Cardiac muscle cell (in vitro differentiated cells and primary cell): ENCODE data around the gene GSTCD. TPM values are rescaled to one million over a fixed set of nuclear protein-coding genes. Genes with fewer than 3 reads are reported as not detected.
"Not testable (repeated sequence)": the region's sequence is repeated elsewhere in the genome, so short reads cannot be mapped to it uniquely, and the experiment has no call there.

ENCODE experiments used
- DNase-seq, 2 donors: peaks; one replicate each; pipeline versions ENCODE4 v3.0.0 to v3.0.0-alpha.2; 2010 to 2017; ENCODE audit warnings: low read depth in 1 of 2, low spot score in 1 of 2
- H3K27ac ChIP-seq: fragments of 200-600 bp; sonication (generic); 2 replicates; pipeline ENCODE4 v1.5.1; 2016
- H3K27me3 ChIP-seq: fragments of 200-600 bp; sonication (generic); 2 replicates; pipeline ENCODE4 v1.6.0; 2016; ENCODE audit warnings: control low read depth
- H3K36me3 ChIP-seq: fragments of 200-600 bp; sonication (generic); 2 replicates; pipeline ENCODE4 v1.5.1; 2016; ENCODE audit warnings: control low read depth
- H3K4me1 ChIP-seq: fragments of 200-600 bp; sonication (generic); 2 replicates; pipeline ENCODE4 v1.8.1; 2017; ENCODE audit warnings: low read depth, mild to moderate bottlenecking, mixed run types
- H3K4me3 ChIP-seq: fragments of 200-600 bp; sonication (generic); 2 replicates; pipeline ENCODE4 v1.5.1; 2016; ENCODE audit warnings: mild to moderate bottlenecking
- H3K9me3 ChIP-seq: fragments of 200-600 bp; sonication (generic); 2 replicates; pipeline ENCODE4 v1.5.1; 2017; ENCODE audit warnings: low read depth, mild to moderate bottlenecking, control low read depth
- polyA plus RNA-seq: library from polyadenylated mRNA; unstranded; fragments of >200 nt; fragmentation: Nextera tagmentation; extraction: Ambion mirVana; gene quantifications from 2 replicates; pipeline ENCODE4 v1.2.1, GENCODE V29; 2016
- total RNA-seq: library from RNA; depleted of rRNA; stranded (reverse); fragments of >200 nt; gene quantifications from 2 replicates; pipeline ENCODE4 v1.2.3, GENCODE V29; 2016
- TF ChIP-seq, protein P1 (sequence below): IDR thresholded peaks from 2 replicates; pipeline ENCODE4 v1.5.1; 2012; ENCODE audit warnings: low read depth, mild to moderate bottlenecking, low read length

Gene GSTCD
- total and polyA plus RNA-seq, 2 experiments from 2014 or later = 6.9 to 22.3 TPM

DNA sequence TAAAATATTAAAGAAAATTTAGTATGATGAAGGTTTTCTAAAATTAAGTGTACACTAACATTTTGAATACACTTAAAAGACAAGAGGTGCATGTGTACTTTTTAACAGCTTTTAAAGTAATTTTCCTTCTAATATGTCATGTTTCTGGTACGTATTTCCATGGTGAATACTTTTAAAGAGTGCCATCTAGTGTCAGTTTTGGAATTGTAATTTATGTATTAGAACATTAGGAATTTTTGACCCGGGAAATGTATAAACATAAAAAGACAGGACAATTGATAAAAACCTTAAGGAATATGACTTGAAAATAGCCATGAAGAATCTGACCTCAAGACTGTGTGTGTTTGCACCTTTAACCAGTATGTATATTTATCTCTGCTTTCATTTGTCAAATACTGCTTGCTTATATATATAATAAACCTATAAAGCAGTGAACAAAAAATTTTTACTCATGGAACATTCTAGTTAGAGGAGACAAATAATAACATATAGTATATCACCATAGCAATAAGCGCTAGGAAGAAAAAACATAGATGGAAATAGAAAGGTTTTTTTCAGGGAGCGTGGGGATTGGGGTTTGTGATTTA is 7.2 kb downstream of the GSTCD start:
- Histone ChIP-seq H3K36me3 (no peaks in the 10 kb centered on the region), H3K27ac (no peak overlapping the region), H3K4me3 (no peak overlapping the region), H3K4me1 (no peaks in the 10 kb centered on the region), H3K9me3 (no peaks in the 10 kb centered on the region), H3K27me3 (no peaks in the 10 kb centered on the region)
- TF ChIP-seq, protein P1, sequence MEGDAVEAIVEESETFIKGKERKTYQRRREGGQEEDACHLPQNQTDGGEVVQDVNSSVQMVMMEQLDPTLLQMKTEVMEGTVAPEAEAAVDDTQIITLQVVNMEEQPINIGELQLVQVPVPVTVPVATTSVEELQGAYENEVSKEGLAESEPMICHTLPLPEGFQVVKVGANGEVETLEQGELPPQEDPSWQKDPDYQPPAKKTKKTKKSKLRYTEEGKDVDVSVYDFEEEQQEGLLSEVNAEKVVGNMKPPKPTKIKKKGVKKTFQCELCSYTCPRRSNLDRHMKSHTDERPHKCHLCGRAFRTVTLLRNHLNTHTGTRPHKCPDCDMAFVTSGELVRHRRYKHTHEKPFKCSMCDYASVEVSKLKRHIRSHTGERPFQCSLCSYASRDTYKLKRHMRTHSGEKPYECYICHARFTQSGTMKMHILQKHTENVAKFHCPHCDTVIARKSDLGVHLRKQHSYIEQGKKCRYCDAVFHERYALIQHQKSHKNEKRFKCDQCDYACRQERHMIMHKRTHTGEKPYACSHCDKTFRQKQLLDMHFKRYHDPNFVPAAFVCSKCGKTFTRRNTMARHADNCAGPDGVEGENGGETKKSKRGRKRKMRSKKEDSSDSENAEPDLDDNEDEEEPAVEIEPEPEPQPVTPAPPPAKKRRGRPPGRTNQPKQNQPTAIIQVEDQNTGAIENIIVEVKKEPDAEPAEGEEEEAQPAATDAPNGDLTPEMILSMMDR = peak; percentile 51
- peak; percentile 28 to 55 for DNase-seq

DNA sequence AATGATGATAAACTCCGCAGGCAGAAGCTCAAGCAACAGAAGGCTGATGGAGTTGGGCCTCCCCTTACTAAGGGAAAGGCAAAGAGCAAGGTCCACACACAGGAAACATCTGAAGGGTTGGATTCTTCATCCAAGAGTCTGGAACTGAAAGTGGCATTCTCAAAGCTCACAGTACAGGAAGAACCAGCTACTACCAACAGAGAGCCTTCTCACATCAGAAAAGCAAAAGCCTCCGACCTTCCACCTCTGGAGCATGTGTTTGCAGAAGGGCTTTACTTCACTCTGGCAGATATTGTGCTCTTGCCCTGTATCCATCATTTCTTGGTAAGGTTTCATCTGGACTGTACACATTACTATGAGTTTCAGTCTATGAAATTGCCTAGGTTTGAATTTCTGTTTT is 10.6 kb downstream of the GSTCD start:
- H3K27me3 ChIP-seq = no peaks in the 10 kb centered on the region

DNA sequence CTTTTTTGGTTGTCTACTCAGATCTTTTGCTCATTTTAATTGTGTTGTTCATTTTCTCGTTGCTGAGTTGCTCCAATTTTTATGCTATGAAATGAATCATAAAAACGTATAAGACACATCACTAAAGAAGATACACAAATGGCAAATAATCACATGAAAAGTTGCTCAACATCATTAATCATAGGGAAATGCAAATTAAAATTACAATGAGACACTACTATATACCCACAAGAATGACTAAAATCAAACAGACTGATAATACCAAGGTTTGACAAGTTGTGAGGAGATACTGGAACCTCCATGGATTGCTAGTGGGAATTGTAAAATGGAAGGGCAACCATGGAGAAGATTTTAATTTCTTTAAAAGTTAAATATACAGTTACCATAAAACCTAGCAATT is 17.0 kb downstream of the GSTCD start:
- TF ChIP-seq, protein P1 = no peak
- Histone ChIP-seq H3K36me3 (peaks cover 7% of the 10 kb centered on the region), H3K27me3 (no peaks in the 10 kb centered on the region), H3K9me3 (no peaks in the 10 kb centered on the region), H3K4me3 (no peak overlapping the region), H3K27ac (no peak overlapping the region), H3K4me1 (no peaks in the 10 kb centered on the region)
- no peak for DNase-seq

More for the DNA sequence above, 10.6 kb downstream of the GSTCD start:
- Histone ChIP-seq H3K9me3 (no peaks in the 10 kb centered on the region), H3K36me3 (peaks cover 4% of the 10 kb centered on the region), H3K27ac (no peak overlapping the region), H3K4me1 (no peaks in the 10 kb centered on the region), H3K4me3 (no peak overlapping the region)
- DNase-seq = no peak
- TF ChIP-seq, protein P1 = no peak

DNA sequence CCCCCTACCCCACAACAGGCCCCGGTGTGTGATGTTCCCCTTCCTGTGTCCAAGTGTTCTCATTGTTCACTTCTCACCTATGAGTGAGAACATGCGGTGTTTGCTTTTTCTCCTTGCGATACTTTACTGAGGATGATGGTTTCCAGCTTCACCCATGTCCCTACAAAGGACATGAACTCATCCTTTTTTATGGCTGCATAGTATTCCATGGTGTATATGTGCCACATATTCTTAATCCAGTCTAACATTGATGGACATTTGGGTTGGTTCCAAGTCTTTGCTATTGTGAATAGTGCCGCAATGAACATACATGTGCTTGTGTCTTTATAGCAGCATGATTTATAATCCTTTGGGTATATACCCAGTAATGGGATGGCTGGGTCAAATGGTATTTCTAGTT is 21.3 kb downstream of the GSTCD start:
- not testable (repeated sequence) for DNase-seq, H3K4me3 ChIP-seq, H3K27me3 ChIP-seq, H3K36me3 ChIP-seq, H3K27ac ChIP-seq, H3K4me1 ChIP-seq, H3K9me3 ChIP-seq

DNA sequence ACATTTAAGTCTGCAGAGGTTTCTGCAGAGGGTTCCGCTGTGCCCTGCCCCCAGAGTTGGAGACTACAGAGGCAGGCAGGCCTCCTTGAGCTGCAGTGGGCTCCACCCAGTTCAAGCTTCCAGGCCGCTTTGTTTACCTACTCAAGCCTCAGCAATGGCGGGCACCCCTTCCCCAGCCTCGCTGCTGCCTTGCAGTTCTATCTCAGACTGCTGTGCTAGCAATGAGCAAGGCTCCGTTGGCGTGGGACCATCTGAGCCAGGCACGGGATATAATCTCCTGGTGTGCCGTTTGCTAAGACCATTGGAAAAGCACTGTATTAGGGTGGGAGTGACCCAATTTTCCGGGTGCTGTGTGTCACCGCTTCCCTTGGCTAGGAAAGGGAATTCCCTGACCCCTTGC is 26.6 kb downstream of the GSTCD start:
- H3K27ac ChIP-seq, DNase-seq, H3K4me1 ChIP-seq, H3K4me3 ChIP-seq, H3K9me3 ChIP-seq, H3K36me3 ChIP-seq, H3K27me3 ChIP-seq: not testable (repeated sequence)

DNA sequence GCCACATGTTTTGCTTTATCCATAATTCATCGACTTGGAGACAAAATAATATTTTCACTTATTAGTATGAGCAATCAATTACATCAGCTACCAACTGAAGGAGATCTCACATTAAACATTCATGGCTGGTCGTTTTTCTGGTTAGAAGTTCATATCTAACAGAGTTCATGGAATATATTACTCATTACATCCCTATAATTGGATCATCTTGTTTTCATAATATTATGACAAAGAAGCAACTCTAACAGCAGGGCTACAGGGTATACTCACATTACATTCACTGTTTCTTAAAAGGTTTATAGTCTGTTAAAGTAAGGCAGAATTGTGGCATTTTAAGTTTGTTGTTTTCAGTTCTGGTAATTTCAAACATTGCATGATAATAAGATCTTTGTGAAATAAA is 33.0 kb downstream of the GSTCD start:
- H3K36me3 ChIP-seq = no peaks in the 10 kb centered on the region
- H3K9me3 ChIP-seq = no peaks in the 10 kb centered on the region
- peak in 1 of 2 donors; percentile 3 for DNase-seq
- no peak overlapping the region for H3K27ac ChIP-seq
- H3K4me3 ChIP-seq = no peak overlapping the region
- no peaks in the 10 kb centered on the region for H3K4me1 ChIP-seq
- TF ChIP-seq, protein P1 = no peak
- H3K27me3 ChIP-seq = no peaks in the 10 kb centered on the region

DNA sequence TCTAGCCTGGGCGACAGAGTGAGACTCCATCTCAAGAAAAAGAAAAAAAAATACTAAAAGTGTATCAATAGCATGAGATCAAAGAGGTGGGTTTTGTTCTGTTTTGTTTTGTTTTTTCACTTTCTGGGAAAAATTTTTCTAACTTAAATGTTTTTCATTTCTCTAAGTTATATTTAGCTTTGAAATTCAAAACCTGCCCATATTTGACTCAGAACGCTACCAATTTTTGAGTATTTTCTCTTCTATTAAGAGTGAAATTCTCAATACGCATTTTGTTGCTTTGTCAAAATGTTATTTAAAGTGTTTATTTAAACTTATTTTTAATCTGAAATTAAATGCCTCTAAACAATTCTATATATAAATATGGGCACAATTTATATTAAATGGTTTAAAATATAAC is 39.6 kb downstream of the GSTCD start:
- Histone ChIP-seq H3K27ac (no peak overlapping the region), H3K27me3 (no peaks in the 10 kb centered on the region), H3K36me3 (no peaks in the 10 kb centered on the region), H3K4me1 (peaks cover 7% of the 10 kb centered on the region), H3K4me3 (no peak overlapping the region), H3K9me3 (no peaks in the 10 kb centered on the region)
- TF ChIP-seq, protein P1 = no peak
- no peak for DNase-seq
